MCF 10A (cell line): ENCODE results near the gene GRIK3. TPM values are rescaled to one million over a fixed set of nuclear protein-coding genes. Genes with fewer than 3 reads are reported as not detected.

ENCODE experiments used
- BruUV-seq: library from RNA; stranded (reverse); fragments of 400-500 nt; replicated peaks from 2 replicates; lab custom pipeline; 2021; lab: Mats Ljungman, UMichigan
- CTCF ChIA-PET: fragments of 300-600 bp; sonication (Branson Sonifier 250); formaldehyde crosslinking; extraction: SDS; loops from one replicate; lab custom pipeline; 2021; ENCODE audit warnings: antibody characterized with exemption, inconsistent platforms; lab: Yijun Ruan, JAX
- POLR2A ChIA-PET: fragments of 300-600, 350-650 bp; sonication (Branson Sonifier 250); formaldehyde crosslinking; extraction: SDS; loops from one replicate; lab custom pipeline; 2020; ENCODE audit warnings: antibody characterized with exemption, inconsistent platforms; lab: Yijun Ruan, JAX
- DNase-seq: peaks from one replicate; pipeline ENCODE4 v3.0.0-alpha.2; 2018; ENCODE audit not compliant: unreplicated experiment
- H3K27ac Mint-ChIP-seq: one replicate; pipeline ENCODE4 v1.8.0; 2022; ENCODE audit warnings: mild to moderate bottlenecking, low read depth, mixed read lengths; ENCODE audit not compliant: unreplicated experiment
- H3K27me3 Mint-ChIP-seq: one replicate; pipeline ENCODE4 v1.8.0; 2022; ENCODE audit warnings: mixed read lengths; ENCODE audit not compliant: insufficient read depth, unreplicated experiment
- H3K36me3 Mint-ChIP-seq: one replicate; pipeline ENCODE4 v1.8.0; 2022; ENCODE audit warnings: mild to moderate bottlenecking, moderate library complexity, mixed read lengths; ENCODE audit not compliant: insufficient read depth, unreplicated experiment
- H3K4me1 Mint-ChIP-seq: one replicate; pipeline ENCODE4 v1.8.0; 2022; ENCODE audit warnings: mixed read lengths; ENCODE audit not compliant: insufficient read depth, unreplicated experiment
- H3K4me3 Mint-ChIP-seq: one replicate; pipeline ENCODE4 v1.8.0; 2022; ENCODE audit warnings: mild to moderate bottlenecking, moderate library complexity, mixed read lengths; ENCODE audit not compliant: unreplicated experiment
- H3K9me3 Mint-ChIP-seq: one replicate; pipeline ENCODE4 v1.8.0; 2022; ENCODE audit warnings: mixed read lengths; ENCODE audit not compliant: unreplicated experiment
- intact Hi-C: fragments of 100-400 bp; cut with micrococcal nuclease; formaldehyde crosslinking; loops from 2 replicates; pipeline ENCODE4 v1.14.1; 2022
- total RNA-seq: library from RNA; stranded (reverse); gene quantifications from 2 replicates; pipeline ENCODE4 v1.2.3, GENCODE V29; 2022
- TF ChIP-seq, protein P1 (sequence below): fragments of 200-600 bp; IDR thresholded peaks from one replicate; pipeline ENCODE4 v1.8.0; 2022; ENCODE audit warnings: antibody characterized with exemption, mild to moderate bottlenecking; ENCODE audit not compliant: unreplicated experiment

Gene GRIK3
- total RNA-seq, 1 experiment from 2014 or later = not detected

DNA sequence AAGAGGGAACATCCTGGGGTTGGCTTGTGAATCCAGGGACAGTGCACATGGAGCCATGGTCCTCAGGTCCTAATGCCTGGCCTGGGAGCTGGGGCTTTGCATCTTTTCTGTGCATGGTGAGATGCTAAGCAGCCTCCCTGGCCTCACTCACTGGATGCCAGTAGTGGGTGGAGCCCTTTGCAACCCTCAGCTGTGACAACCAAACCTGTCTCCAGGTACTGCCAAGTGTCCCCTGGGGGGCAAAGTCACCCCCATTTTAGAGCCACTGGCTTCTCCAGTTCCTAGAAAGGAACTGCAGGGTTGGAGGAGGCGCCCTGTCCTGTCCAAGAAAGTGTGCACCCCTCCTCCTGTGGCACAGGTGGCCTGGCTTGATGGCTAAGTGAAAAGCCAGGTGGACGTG, 44.6 kb upstream of the GRIK3 start:
- Mint-ChIP-seq H3K36me3 (no peaks in the 10 kb centered on the region), H3K9me3 (no peaks in the 10 kb centered on the region), H3K4me1 (no peaks in the 10 kb centered on the region), H3K4me3 (no peak overlapping the region), H3K27ac (no peak overlapping the region), H3K27me3 (no peaks in the 10 kb centered on the region)
- BruUV-seq = no TSS peak
- ChIA-PET POLR2A (no interaction called here), CTCF (no interaction called here)
- no peak for DNase-seq
- TF ChIP-seq, protein P1, sequence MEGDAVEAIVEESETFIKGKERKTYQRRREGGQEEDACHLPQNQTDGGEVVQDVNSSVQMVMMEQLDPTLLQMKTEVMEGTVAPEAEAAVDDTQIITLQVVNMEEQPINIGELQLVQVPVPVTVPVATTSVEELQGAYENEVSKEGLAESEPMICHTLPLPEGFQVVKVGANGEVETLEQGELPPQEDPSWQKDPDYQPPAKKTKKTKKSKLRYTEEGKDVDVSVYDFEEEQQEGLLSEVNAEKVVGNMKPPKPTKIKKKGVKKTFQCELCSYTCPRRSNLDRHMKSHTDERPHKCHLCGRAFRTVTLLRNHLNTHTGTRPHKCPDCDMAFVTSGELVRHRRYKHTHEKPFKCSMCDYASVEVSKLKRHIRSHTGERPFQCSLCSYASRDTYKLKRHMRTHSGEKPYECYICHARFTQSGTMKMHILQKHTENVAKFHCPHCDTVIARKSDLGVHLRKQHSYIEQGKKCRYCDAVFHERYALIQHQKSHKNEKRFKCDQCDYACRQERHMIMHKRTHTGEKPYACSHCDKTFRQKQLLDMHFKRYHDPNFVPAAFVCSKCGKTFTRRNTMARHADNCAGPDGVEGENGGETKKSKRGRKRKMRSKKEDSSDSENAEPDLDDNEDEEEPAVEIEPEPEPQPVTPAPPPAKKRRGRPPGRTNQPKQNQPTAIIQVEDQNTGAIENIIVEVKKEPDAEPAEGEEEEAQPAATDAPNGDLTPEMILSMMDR = no peak
- intact Hi-C loops = no loop called here

DNA sequence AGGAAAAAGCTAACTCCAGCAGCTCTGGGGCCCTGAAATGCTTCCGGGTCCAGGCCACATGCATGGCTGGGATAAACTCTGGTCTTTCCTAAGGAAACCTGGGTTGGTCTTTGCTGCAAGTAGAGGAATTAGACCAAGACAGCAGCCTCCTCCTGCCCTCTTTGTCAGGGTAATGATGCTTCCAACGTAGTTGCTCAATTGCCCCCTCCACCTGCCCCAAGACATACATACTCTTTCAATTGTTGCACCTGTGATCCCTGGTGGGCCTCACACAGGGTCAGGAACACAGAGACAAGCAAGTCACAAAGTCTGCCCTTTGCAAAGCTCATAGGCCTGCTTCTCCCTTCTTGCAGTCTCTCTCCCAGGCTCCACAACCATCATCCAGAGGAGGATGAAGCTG, 41.9 kb upstream of the GRIK3 start:
- Mint-ChIP-seq H3K36me3 (no peaks in the 10 kb centered on the region), H3K27ac (no peak overlapping the region), H3K9me3 (no peaks in the 10 kb centered on the region), H3K27me3 (peaks cover 17% of the 10 kb centered on the region), H3K4me1 (no peaks in the 10 kb centered on the region), H3K4me3 (no peak overlapping the region)
- intact Hi-C loops = no loop called here
- DNase-seq = no peak
- no TSS peak for BruUV-seq
- TF ChIP-seq, protein P1 = no peak
- ChIA-PET CTCF (interaction anchor here (0.5 kb wide), 1 partner anchor 1150 kb away, joined by 5 read pairs; no protein-coding TSS in a partner anchor), POLR2A (interaction anchor here (0.6 kb wide), 1 partner anchor 13 kb away, joined by 3 read pairs; no protein-coding TSS in a partner anchor)

DNA sequence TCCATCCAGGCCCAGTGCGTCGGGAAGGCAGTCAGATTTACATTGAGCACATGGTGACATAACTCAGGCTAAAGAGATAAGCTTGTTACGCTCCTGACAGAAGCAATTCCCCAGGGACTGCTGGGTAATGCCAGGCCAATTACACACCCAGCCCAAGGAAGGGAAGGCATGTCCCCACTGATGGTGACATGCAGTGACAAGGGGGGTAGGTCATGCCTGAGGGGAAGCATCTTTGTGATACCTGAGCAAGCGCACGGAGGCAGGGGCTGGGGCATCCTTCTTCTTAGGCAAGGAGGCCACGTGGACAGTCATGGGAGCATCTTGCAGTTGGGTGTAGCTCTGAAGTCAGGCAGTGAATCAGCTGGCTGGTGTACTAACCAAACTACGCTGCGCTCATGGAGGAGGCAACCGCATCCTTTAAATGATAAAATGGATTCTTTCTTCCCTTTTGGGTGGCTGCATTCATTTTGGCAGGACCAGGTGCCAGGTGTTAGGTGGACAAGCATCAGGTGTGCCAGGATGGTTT, 39.6 kb upstream of the GRIK3 start:
- H3K4me3 Mint-ChIP-seq = no peak overlapping the region
- H3K36me3 Mint-ChIP-seq = no peaks in the 10 kb centered on the region
- H3K27ac Mint-ChIP-seq = no peak overlapping the region
- intact Hi-C loops = no loop called here
- peaks cover 17% of the 10 kb centered on the region for H3K27me3 Mint-ChIP-seq
- no peaks in the 10 kb centered on the region for H3K9me3 Mint-ChIP-seq
- POLR2A ChIA-PET = no interaction called here
- H3K4me1 Mint-ChIP-seq = no peaks in the 10 kb centered on the region
- TF ChIP-seq, protein P1 = no peak
- DNase-seq = no peak
- CTCF ChIA-PET = no interaction called here
- no TSS peak for BruUV-seq

- ChIA-PET CTCF (interaction anchor here (0.6 kb wide), 1 partner anchor 56 kb away, joined by 3 read pairs; no protein-coding TSS in a partner anchor), POLR2A (no interaction called here)
- no peak for DNase-seq
- H3K36me3 Mint-ChIP-seq = no peaks in the 10 kb centered on the region
- no peaks in the 10 kb centered on the region for H3K9me3 Mint-ChIP-seq
- H3K27ac Mint-ChIP-seq = no peak overlapping the region
- no peak overlapping the region for H3K4me3 Mint-ChIP-seq
- TF ChIP-seq, protein P1 = no peak
- intact Hi-C loops = no loop called here
- no TSS peak for BruUV-seq
- no peaks in the 10 kb centered on the region for H3K4me1 Mint-ChIP-seq
- H3K27me3 Mint-ChIP-seq = peaks cover 22% of the 10 kb centered on the region
Observed at GRCh38 chr1:37073152-37073853, 39.0 kb upstream of the GRIK3 start.
